Amniotic epithelial cell (primary cell): ENCODE measurements around the gene MPST.
"Not testable (repeated sequence)": the region's sequence is repeated elsewhere in the genome, so short reads cannot be mapped to it uniquely, and the experiment has no call there.

ENCODE experiments used
- DNase-seq: peaks from one replicate; pipeline ENCODE4 v3.0.0-alpha.2; 2010; ENCODE audit warnings: low read depth

Gene MPST

GRCh38 chr22:37062376-37062675 is 42.8 kb downstream of the MPST start:
- peak; percentile 44 for DNase-seq

- DNase-seq, result no peak
These were observed 43.3 kb downstream of the MPST start for GRCh38 chr22:37062702-37063381.

DNA sequence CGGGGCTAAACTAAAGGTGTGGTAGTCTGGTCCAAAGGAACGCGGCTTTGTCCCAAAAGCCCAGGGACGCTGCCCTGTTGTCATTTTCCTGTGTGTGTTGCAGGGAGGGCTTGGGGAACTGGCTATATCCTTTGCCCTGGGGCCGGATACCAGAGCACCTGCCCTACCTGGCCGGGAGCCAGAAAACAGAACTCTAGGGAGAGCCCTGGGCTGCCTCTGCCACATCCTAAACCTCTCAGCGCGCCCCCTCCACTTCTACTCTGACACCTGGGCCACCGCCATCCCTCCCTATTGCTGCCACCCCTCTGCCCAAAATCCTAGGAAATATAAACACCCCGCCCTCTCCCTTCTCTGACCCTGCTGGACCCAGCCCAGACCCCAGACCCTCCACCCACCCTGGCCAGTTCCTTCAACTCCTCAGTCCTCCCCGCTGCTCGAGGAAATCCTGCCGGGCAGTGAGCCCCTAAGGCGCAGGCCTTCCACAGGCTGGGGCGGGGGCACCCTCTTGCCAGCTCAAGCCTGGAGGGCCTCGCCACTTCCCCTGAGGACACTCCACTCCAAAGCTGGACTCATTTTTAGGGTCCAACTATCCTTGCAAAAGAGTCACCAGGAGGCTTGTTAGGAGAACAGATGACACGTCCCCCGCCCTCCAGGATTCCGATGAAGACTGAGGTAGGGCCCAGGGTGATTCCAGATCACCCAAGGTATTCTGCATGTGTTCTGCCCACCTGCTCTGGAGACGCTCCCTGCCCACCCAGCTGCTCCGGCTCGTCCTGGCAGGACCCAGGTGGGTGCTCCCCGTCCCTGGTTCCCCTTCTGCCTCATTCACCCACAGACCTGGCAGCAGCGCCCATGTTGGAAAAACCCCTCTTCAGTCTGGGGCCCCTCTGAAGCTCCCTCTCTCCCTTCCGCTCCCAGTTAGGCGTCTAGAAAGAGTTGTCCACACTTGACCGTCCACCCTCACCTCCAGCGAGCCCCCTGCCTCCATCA is 44.2 kb downstream of the MPST start:
- no peak for DNase-seq

DNA sequence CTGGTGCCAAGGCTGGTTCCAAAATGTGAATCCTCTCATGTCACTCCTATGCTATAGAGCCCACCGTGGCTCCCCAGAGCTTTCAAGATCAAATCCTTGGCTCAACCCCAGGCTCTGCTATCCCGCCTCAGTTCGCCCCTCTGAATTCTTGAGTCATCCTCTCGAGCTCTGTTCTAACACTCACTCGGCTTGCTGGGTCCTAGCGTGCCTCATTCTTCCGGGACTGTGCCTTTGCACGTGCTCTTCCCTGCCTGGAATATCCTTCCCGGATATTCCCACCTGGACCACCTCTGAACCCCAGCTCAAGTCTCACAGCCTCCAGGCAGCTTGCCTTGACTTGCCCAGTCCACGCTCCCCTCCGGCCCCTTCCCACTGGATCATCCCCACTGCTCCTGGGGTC is 45.0 kb downstream of the MPST start:
- no peak for DNase-seq

DNA sequence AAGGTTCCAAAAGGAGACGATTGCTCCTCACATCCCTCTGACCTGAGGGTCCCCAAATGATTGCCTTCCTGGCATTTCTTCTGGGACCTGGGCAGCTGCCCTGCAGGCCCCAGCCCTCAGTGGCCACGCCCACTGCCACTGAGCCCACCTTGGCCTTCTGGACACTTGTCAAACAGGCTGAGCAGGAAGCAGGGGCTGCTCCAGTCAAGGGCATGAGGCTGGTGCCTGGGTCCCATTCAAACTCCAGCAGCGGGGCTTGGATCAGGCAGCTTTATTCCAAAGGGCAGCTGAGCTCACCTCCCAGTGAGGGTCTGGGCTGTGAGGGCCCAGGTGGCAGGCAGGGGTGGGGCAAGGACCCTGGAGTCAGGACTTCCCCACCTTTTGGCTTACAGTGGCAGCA is 45.6 kb downstream of the MPST start:
- DNase-seq, result no peak

GRCh38 chr22:37065961-37066360 is 46.4 kb downstream of the MPST start:
- no peak for DNase-seq

GRCh38 chr22:37067428-37067827 is 47.9 kb downstream of the MPST start:
- no peak for DNase-seq

GRCh38 chr22:37068859-37069258 is 49.3 kb downstream of the MPST start:
- no peak for DNase-seq

GRCh38 chr22:37069319-37069718 is 49.8 kb downstream of the MPST start:
- DNase-seq, result no peak

DNA sequence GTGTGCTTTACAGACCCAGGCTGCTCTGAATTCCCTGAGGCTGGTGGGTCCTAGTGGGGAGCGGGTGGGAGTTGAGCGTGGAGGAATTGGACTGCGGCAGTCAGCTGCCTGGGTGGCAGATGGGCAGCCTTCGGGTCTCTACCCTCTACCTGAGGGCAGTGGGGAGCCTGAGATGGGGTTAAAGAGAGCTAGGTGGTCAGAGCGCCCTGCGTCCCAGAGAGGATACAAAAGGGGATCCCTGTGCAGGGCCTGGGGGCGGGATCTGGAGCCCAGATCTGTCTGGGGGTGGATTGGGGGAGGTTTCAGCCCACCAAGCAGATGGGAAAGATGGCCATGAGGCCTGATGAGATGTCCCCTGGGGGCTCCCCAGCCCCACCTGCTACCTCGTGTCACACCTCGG is 50.2 kb downstream of the MPST start:
- DNase-seq, result no peak

- DNase-seq, result no peak
These were observed 50.8 kb downstream of the MPST start for GRCh38 chr22:37070334-37070733.

DNA sequence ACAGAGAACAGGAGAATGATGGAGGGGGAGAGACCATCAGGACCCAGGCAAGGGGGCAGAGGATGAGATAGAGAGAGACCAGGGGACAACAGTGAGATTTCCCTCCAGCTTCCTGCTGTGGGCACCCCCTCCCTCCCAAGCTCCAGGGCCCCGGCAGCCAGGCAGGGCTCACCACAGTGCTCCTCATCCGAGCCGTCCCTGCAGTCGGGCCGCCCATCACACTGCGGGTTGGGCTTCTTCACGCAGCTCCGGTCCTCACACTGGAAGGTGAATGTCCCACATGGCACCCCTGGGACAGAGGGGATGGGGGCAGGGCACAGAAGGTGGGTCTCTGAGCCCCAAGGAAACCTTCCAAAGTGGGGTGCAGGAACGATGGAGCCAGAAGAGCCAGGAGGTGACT is 51.2 kb downstream of the MPST start:
- DNase-seq, result no peak

GRCh38 chr22:37071850-37072592 is 52.5 kb downstream of the MPST start:
- DNase-seq, result not testable (repeated sequence)

DNA sequence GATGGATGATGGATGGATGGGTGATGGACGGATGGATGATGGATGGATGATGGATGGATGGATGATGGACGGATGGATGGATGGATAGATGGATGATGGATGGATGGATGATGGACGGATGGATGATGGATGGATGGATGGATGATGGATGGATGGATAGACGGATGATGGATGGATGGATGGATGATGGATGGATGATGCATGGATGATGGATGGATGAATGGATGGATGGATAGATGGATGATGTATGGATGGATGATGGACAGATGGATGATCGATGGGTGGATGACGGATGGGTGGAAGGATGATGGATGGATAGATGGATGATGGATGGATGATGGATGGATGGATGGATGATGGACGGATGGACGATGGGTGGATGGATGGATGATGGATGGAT is 53.1 kb downstream of the MPST start:
- DNase-seq, result no peak

GRCh38 chr22:37074537-37074936 is 55.0 kb downstream of the MPST start:
- DNase-seq, result no peak

DNA sequence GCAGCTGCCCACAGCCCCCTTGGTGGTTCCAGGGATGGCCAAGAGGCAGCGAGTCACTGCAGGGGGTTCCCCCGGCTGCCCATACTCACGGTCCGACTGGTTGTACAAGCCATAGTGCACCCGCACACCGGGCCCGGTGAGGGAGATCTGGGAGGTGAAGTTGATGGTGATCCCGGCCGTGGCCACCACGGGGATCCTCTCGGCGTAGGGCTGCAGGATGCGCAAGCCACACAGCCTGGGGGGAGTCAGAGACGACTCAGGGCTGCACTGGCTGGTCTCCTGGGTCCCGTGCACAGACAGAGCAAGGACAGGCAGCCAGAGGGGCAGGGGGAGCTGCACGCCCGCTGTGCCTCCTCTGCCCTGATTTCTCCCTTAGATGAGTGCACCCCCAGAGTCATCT is 55.5 kb downstream of the MPST start:
- no peak for DNase-seq

DNA sequence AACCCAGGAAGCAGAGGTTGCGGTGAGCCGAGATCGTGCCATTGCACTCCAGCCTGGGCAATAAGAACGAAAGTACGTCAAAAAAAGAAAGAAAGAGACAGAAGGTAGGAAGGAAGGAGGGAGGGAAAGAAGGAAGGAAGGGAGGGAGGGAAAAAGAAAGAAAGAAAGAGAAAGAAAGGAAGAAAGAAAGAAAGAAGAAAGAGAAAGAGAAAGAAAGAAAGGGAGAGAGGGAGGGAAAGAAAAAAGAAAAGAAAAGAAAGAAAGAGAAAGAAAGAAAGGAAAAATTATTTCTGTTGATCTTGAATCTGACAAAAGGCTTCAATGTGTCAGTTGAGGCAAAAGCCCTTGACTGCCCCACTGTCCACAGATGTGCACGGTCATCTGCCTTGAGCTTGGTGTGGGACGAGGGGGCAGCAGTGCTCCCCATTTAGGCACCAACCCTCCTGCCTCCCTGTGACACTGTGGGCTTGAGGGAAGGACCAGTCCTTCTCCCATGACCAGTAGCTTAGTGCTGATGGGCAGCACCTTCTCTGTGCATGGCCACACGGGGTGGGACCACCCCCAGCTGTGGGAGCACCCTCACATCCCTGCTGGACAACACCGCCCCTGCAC is 56.4 kb downstream of the MPST start:
- no peak for DNase-seq

DNA sequence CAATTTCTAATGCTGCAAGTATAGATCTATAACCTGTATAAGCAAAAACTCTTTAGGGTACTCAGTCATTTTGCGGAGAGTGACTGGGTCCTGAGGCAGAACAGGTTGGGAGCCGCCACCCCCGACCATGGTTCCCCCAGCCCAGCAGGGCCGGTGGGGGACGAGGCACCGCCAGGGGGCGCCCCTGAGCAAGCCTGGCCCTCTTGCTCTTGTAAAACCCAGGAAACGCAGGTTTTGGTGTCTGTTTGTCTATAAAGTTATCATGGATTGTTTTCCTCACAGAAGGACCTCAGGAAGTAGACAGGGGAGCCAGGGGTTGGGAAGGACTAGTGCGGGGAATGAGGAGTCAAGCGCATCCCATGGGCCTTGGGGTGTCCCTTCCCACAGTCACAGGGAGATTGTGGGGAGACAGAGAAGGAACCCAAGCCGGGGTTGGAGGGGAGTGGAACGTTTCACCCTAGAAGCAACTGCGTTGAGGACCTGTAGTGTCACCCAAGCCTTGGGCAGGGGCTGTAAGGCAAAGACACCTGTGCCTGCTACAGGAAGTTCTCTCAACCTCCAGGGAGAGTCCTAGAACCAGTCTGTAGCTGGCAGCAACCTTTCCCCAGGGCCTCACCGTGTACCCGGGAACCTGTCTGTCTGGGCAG is 58.4 kb downstream of the MPST start:
- peak; percentile 34 for DNase-seq

GRCh38 chr22:37079158-37079557 is 59.6 kb downstream of the MPST start:
- no peak for DNase-seq
